ENCODE measurements around the gene STARD7. TPM values are rescaled to one million over a fixed set of nuclear protein-coding genes. Genes with fewer than 3 reads are reported as not detected.

Gene STARD7
- total and polyA plus RNA-seq, 10 of the 15 experiments (the other 5 are each of a cell fraction or from before 2014, with no cell fraction given): 85.4 to 237 (median 153) TPM

DNA sequence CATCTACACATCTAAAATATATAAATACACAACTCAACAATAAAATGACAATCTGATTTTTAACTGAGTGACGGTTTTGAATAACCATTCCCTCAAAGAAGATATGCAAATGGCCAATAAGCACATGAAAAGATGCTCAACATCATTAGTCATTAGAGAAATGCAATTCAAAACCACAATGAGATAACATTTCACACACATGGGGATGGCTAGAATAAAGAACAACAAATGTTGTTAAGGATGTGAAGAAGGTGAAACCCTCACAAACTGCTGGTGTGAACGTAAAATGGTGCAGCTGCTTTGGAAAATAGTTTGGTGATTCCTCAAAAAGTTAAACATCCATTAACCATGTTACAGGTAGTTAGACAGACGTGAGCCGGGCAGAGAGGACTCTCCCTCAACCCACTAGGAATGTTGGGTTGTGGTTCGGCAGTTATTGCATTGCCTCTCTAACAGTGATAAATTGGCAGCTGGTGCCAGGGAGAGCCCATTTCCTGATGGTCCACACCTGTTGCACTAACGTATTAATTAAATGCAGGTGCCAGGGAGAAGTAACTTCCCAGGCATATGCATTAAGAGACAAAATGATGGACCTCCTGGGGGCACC lies 41.1 kb downstream of the STARD7 start (continued):
- TF ChIP-seq EP300 (IDR thresholded peaks at IDR 0.05; ENCODE audit: borderline replicate concordance in 1 of 2, control insufficient read depth in 1 of 2, low read depth in 2 of 2, low read length in 2 of 2) (peak in 1 of 2 experiments; percentile 24; a peak in 1 of 4 replicates), ATF7 (IDR thresholded peaks at IDR 0.05; ENCODE audit: low read depth) (peak; percentile 62), TBL1XR1 (IDR thresholded peaks at IDR 0.05; ENCODE audit: low read depth, low read length) (no peak), CHD1 (IDR thresholded peaks at IDR 0.05; ENCODE audit: low read depth, low read length) (no peak), NFXL1 (IDR thresholded peaks at IDR 0.05; ENCODE audit: borderline replicate concordance) (no peak), MTA2 (IDR thresholded peaks at IDR 0.05; ENCODE audit: low read depth) (peak; percentile 72), DPF2 (IDR thresholded peaks at IDR 0.05) (0 out of 2 replicates have a peak, but pooled peaks have one; percentile 22), NR2C2 (IDR thresholded peaks at IDR 0.05; ENCODE audit: borderline replicate concordance, control insufficient read depth, insufficient read length, low read depth) (no peak), KLF5 (IDR thresholded peaks at IDR 0.05; ENCODE audit: partially characterized antibody) (no peak), ZNF217 (IDR thresholded peaks at IDR 0.05) (no peak), CEBPB (IDR thresholded peaks at IDR 0.05; ENCODE audit: borderline replicate concordance in 1 of 2, low read depth in 2 of 2, low read length in 2 of 2) (no peak), RB1 (IDR thresholded peaks at IDR 0.05; ENCODE audit: borderline replicate concordance) (no peak), SUZ12 (IDR thresholded peaks at IDR 0.05; ENCODE audit: unreplicated experiment) (no peak), CHD2 (IDR thresholded peaks at IDR 0.05; ENCODE audit: borderline replicate concordance, low read depth, low read length) (no peak), EED (IDR thresholded peaks at IDR 0.05; ENCODE audit: low read depth) (no peak), SMAD1 (IDR thresholded peaks at IDR 0.05; ENCODE audit: low read depth, partially characterized antibody) (no peak), EGR1 (IDR thresholded peaks at IDR 0.05; ENCODE audit: borderline replicate concordance in 1 of 2, low read depth in 2 of 2, low read length in 2 of 2) (no peak), JUNB (IDR thresholded peaks at IDR 0.05) (0 out of 2 replicates have a peak, but pooled peaks have one; percentile 23), GABPA (IDR thresholded peaks at IDR 0.05; ENCODE audit: low read depth) (no peak)
- TF ChIP-seq, protein P1, sequence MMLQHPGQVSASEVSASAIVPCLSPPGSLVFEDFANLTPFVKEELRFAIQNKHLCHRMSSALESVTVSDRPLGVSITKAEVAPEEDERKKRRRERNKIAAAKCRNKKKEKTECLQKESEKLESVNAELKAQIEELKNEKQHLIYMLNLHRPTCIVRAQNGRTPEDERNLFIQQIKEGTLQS (IDR thresholded peaks at IDR 0.05; ENCODE audit: borderline replicate concordance, extremely low read depth, low read depth, low read length): no peak
- TF ChIP-seq, protein P2, sequence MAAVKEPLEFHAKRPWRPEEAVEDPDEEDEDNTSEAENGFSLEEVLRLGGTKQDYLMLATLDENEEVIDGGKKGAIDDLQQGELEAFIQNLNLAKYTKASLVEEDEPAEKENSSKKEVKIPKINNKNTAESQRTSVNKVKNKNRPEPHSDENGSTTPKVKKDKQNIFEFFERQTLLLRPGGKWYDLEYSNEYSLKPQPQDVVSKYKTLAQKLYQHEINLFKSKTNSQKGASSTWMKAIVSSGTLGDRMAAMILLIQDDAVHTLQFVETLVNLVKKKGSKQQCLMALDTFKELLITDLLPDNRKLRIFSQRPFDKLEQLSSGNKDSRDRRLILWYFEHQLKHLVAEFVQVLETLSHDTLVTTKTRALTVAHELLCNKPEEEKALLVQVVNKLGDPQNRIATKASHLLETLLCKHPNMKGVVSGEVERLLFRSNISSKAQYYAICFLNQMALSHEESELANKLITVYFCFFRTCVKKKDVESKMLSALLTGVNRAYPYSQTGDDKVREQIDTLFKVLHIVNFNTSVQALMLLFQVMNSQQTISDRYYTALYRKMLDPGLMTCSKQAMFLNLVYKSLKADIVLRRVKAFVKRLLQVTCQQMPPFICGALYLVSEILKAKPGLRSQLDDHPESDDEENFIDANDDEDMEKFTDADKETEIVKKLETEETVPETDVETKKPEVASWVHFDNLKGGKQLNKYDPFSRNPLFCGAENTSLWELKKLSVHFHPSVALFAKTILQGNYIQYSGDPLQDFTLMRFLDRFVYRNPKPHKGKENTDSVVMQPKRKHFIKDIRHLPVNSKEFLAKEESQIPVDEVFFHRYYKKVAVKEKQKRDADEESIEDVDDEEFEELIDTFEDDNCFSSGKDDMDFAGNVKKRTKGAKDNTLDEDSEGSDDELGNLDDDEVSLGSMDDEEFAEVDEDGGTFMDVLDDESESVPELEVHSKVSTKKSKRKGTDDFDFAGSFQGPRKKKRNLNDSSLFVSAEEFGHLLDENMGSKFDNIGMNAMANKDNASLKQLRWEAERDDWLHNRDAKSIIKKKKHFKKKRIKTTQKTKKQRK (IDR thresholded peaks at IDR 0.05; ENCODE audit: low read depth, low read length): no peak
- TF ChIP-seq, protein P3, sequence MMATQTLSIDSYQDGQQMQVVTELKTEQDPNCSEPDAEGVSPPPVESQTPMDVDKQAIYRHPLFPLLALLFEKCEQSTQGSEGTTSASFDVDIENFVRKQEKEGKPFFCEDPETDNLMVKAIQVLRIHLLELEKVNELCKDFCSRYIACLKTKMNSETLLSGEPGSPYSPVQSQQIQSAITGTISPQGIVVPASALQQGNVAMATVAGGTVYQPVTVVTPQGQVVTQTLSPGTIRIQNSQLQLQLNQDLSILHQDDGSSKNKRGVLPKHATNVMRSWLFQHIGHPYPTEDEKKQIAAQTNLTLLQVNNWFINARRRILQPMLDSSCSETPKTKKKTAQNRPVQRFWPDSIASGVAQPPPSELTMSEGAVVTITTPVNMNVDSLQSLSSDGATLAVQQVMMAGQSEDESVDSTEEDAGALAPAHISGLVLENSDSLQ (IDR thresholded peaks at IDR 0.05): peak; percentile 67; the same call in 1 of the 2 replicates
- TF ChIP-seq, protein P4, sequence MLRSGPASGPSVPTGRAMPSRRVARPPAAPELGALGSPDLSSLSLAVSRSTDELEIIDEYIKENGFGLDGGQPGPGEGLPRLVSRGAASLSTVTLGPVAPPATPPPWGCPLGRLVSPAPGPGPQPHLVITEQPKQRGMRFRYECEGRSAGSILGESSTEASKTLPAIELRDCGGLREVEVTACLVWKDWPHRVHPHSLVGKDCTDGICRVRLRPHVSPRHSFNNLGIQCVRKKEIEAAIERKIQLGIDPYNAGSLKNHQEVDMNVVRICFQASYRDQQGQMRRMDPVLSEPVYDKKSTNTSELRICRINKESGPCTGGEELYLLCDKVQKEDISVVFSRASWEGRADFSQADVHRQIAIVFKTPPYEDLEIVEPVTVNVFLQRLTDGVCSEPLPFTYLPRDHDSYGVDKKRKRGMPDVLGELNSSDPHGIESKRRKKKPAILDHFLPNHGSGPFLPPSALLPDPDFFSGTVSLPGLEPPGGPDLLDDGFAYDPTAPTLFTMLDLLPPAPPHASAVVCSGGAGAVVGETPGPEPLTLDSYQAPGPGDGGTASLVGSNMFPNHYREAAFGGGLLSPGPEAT (IDR thresholded peaks at IDR 0.05; ENCODE audit: low read depth): 0 out of 2 replicates have a peak, but pooled peaks have one; percentile 14

All from GM12878 (cell line).